GM18507 (cell line): Measurements from ENCODE around the gene HBG1.
"Not testable (repeated sequence)": the region's sequence is repeated elsewhere in the genome, so short reads cannot be mapped to it uniquely, and the experiment has no call there.

Experiments
- DNase-seq: peaks from one replicate; pipeline ENCODE4 v3.0.0; 2011; ENCODE audit warnings: low read depth; ENCODE audit not compliant: insufficient read length; ENCODE audit errors: extremely low spot score
- FAIRE-seq: peaks from 2 replicates; lab custom pipeline; 2011; peaks lifted over from hg19 to GRCh38; lab: Jason Lieb, UNC

HBG1 gene

GRCh38 chr11:5249807-5250396, at the start of gene HBG1:
Gene HBG1 (minus strand): TSS chr11:5249857. CDS start chr11:5249804, 53 bp downstream.
- DNase-seq, FAIRE-seq: not testable (repeated sequence)

GRCh38 chr11:5298451-5298850, 48.8 kb upstream of the HBG1 start:
- DNase-seq (no peak), FAIRE-seq (no peak)

DNA sequence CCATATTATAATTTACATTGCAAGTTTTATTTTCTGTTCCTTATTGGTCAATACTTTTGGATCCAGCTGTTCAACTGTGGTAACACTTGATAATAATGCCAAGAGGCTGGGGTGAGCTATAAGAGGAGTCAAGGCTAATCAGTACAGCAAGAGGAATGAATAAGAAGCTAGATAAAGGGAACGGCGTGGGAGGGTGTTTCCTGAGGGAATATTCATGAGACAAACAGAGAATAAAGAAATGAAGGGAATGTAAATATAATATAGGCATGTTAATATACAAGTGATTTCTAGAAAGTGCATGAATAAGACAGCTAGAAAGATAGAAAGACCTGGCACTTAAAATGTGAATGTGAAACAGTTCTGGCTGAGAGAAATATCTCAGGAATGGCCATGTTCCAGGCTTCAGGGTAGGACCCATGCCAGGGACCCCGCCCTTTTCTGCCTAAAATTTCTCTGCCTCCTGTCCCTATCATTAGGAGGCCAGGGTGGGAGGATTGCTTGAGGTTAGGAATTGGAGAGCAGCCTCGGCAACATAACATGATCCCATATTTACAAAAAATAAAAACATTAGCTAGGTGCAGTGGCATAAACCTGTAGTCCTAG, 48.2 kb upstream of the HBG1 start:
- no peak for DNase-seq
- FAIRE-seq: no peak

- DNase-seq, FAIRE-seq: not testable (repeated sequence)
These were observed 44.8 kb upstream of the HBG1 start for GRCh38 chr11:5294342-5294995.

GRCh38 chr11:5293028-5293427, 43.4 kb upstream of the HBG1 start:
- no peak for DNase-seq
- no peak for FAIRE-seq

DNA sequence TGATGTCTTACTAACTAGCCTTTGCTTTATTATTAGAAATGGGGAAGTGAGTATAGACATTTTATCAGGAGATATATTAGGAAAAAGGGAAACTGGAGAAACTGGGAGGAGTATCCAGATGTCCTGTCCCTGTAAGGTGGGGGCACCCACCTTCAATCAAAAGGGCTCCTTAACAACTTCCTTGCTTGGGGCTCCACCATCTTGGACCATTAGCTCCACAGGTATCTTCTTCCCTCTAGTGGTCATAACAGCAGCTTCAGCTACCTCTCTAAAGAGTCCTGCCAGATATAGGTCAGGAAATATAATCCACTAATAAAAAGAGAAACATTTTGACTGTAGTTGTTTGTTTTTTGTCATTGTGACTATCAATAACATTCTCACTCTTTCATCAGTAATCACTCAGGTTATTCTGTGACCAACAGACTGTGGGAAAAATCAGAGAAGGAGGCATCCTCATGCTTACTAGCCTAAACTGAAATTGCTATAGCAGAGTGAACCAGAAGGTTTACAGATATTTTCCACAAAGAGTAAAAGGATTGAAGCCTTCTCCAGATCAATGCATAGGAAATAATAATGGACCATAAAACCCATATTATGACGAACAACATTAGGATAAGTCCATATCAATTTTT, 41.7 kb upstream of the HBG1 start:
- FAIRE-seq: peak; percentile 70
- DNase-seq: peak; percentile 4

- no peak for FAIRE-seq
- DNase-seq: no peak
These were observed 40.4 kb upstream of the HBG1 start for GRCh38 chr11:5290106-5290505.

GRCh38 chr11:5289696-5290095, 40.0 kb upstream of the HBG1 start:
- no peak for FAIRE-seq
- no peak for DNase-seq

GRCh38 chr11:5288906-5289550, 39.4 kb upstream of the HBG1 start:
- DNase-seq: no peak
- no peak for FAIRE-seq

DNA sequence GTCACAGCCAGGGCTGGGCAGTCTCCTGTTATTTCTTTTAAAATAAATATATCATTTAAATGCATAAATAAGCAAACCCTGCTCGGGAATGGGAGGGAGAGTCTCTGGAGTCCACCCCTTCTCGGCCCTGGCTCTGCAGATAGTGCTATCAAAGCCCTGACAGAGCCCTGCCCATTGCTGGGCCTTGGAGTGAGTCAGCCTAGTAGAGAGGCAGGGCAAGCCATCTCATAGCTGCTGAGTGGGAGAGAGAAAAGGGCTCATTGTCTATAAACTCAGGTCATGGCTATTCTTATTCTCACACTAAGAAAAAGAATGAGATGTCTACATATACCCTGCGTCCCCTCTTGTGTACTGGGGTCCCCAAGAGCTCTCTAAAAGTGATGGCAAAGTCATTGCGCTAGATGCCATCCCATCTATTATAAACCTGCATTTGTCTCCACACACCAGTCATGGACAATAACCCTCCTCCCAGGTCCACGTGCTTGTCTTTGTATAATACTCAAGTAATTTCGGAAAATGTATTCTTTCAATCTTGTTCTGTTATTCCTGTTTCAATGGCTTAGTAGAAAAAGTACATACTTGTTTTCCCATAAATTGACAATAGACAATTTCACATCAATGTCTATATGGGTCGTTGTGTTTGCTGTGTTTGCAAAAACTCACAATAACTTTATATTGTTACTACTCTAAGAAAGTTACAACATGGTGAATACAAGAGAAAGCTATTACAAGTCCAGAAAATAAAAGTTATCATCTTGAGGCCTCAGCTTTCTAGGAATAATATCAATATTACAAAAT, 38.6 kb upstream of the HBG1 start:
- DNase-seq (no peak), FAIRE-seq (no peak)

GRCh38 chr11:5286901-5287300, 37.2 kb upstream of the HBG1 start:
- DNase-seq (no peak), FAIRE-seq (no peak)

GRCh38 chr11:5286351-5286750, 36.7 kb upstream of the HBG1 start:
- no peak for DNase-seq
- no peak for FAIRE-seq

DNA sequence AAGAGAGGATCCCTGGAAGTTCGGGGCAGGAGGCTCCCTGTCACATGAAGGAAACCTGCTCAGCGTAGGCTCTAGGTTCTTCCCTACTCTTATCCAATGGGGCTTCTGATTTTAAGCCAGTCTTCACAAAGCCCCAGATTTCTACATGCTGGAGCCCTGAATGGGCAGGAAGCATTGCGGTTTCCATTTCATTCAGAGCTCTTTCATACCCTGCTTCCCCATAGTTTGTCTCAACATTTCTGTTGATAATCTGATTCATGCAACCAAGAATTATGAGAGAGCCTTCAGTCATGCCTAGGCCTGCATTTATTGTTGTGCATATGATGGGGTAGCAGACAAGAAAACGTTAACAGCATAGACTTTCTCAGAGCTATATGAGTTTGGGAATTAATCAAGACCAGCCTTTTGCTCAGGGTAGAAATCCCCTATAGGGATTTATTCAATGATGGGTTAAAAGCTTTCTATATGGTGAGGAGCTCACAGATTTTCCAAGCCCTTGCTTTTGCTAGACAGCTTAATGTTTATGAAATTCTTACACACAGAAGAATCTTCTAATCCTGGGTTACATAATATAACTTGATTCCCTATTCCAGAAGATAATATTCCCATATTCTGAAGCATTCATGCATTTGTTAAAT, 36.2 kb upstream of the HBG1 start:
- FAIRE-seq (no peak), DNase-seq (no peak)

- no peak for DNase-seq
- FAIRE-seq: no peak
These were observed 35.0 kb upstream of the HBG1 start for GRCh38 chr11:5284637-5285036.

DNA sequence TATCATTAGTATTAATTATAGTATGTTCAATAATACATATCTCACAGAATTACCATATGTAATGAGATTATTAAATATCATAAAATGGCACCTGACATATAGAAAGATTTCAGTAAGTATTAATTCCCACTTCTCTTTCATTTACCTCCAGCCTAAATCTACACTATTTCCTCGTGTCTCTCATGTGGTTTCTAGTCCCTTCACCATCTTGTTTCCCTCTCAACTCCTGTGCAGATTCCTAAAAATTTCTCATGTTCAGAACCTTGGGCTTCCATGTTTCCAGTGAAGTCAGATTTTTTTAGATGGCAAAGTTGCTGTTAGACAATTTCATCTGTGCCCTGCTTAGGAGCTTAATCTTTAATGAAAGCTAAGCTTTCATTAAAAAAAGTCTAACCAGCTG, 34.2 kb upstream of the HBG1 start:
- no peak for FAIRE-seq
- DNase-seq: no peak

DNA sequence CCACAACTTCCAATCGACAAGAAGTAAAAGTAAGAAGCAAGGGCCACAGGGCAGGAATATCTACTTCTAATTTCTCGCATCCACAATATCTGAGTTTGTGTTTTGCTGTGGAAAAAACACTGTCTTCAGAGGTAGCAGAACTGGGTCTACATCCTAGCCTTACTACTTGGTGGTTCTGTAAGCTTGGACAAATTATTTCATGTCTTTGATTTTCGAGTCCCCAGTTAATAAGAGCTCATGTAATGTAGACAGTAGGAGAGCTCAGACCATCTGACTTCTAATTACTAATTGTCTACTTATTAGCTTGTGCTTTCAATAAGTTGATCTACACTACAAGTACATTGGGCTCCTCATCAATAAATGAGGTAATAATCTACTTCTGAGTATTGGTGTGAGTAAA, 33.4 kb upstream of the HBG1 start:
- no peak for DNase-seq
- FAIRE-seq: no peak

DNA sequence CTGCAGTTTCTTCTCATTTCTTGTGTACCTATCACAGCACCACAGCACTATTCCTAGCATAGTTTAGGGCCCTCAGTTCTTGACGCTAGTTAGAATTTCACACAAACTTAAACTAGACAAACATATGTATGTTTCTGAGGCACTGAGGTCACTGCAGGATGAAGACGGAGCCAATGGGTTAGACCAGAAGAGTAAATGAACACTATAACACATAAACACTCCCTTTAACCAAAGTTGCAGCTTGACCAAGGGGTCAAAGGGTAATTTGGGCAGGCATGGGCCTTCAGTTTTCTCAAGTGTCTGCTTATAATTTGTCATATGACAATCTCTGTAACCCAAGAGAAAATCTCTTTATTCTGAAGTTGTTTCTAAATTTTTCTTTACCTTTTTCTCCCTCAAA, 33.0 kb upstream of the HBG1 start:
- FAIRE-seq: no peak

GRCh38 chr11:5281596-5281995, 31.9 kb upstream of the HBG1 start:
- DNase-seq (no peak), FAIRE-seq (no peak)

More for the DNA sequence above, 33.0 kb upstream of the HBG1 start:
- DNase-seq: no peak

- peak; percentile 86 for FAIRE-seq
- DNase-seq: peak; percentile 39
These were observed 31.0 kb upstream of the HBG1 start for GRCh38 chr11:5280582-5281102.
